HG03097 (cell line): ENCODE data around the gene CHST12.
"Not testable (repeated sequence)": the region's sequence is repeated elsewhere in the genome, so short reads cannot be mapped to it uniquely, and the experiment has no call there.

Experiments
- ATAC-seq: cut with Tn5 transposase; IDR thresholded peaks from one replicate; pipeline ENCODE4 v1.9.1; 2021; ENCODE audit not compliant: unreplicated experiment, low FRiP score

Gene CHST12

DNA sequence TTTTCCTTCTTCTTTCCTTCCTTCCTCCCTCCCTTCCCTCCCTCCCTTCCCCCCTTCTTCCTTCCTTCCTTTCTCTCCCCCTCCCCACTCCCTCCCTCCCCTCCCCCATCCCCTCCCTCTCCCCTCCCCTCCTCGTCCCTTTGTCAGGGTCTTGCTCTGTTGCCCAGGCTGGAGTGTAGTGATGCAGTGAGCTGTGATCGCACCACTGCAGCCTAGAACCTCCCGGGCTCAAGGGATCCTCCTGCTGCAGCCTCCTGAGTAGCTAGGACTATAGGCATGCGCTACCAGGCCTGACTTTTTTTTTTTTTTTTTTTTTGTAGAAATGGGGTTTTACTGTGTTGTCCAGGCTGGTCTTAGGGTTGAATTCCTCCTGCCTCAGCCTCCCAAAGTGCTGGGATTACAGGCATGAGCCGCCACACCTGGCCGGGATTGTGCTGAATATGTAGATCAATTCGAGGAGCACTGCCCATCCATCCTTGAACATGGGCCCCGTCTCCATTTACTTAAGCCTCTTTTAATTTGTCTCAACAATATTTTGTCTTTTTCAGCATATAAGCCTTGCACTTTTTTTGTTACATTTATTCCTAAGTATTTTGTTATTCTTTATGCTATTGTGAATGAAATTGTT is 49.3 kb downstream of the CHST12 start:
- ATAC-seq = no peak

- not testable (repeated sequence) for ATAC-seq
These were observed 50.4 kb downstream of the CHST12 start for GRCh38 chr7:2453849-2454248.

- ATAC-seq = no peak
These were observed 56.3 kb downstream of the CHST12 start for GRCh38 chr7:2459674-2460073.

DNA sequence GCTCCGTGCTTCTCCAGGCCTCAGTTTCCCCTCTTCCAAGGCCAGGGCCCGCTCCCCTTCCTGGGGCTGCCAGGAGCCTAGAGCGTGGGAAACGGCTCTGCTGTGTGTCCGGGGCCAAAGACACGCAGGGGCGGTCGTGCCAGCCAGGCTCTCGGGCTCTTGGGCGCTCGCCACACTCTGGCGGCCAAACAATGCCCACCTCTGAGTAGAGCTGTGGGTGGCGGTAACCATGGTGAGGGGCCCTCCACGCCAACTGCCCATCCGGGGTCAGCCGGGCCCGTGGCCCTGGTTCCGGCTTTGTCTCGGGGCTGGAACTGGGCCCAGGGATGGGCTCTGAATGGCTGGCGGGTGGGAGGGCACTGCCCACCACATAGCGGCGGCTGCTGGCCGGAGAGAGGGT is 56.8 kb downstream of the CHST12 start:
- no peak for ATAC-seq

- ATAC-seq = no peak
These were observed 57.2 kb downstream of the CHST12 start for GRCh38 chr7:2460641-2461040.

DNA sequence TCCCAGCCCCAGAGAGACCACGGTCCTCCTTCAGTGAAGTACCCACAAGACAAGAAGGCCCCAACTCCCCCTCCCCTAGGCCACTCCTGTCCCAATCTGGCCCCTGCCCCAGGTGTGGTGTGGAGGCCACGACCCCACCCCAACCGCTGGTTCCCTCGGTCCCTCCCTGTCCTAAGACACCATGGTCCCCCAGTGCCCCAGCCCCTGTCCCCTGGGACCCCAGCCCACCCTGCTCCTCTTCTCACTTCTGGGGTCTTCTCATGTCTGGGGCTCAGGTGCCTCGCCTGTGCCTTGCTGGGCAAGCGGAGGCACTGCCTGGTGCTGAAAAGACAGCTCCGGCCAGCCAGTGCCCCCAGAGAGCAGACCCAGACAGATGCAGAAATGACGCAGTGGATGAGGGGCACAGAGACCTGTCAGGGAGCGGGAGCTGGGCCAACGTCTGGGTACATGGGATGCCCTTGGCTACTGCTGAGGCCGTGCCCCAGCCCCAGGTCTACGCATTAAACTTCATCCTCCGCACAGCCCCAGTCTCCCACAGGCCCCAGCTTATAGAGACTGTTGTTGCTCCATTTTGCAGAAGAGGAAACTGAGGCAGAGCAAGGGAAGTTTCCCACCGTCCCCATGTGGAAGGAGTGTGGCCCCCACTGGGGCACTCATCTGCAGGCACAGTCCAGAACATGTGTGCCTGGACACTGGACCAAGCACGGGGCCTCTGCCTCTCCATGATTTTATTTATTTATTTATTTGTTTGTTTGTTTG is 58.0 kb downstream of the CHST12 start:
- ATAC-seq = no peak

GRCh38 chr7:2462731-2463130 is 59.3 kb downstream of the CHST12 start:
- ATAC-seq = no peak

GRCh38 chr7:2465928-2466327 is 62.5 kb downstream of the CHST12 start:
- no peak for ATAC-seq

GRCh38 chr7:2466675-2467074 is 63.3 kb downstream of the CHST12 start:
- ATAC-seq = no peak

GRCh38 chr7:2468227-2468626 is 64.8 kb downstream of the CHST12 start:
- ATAC-seq = no peak

DNA sequence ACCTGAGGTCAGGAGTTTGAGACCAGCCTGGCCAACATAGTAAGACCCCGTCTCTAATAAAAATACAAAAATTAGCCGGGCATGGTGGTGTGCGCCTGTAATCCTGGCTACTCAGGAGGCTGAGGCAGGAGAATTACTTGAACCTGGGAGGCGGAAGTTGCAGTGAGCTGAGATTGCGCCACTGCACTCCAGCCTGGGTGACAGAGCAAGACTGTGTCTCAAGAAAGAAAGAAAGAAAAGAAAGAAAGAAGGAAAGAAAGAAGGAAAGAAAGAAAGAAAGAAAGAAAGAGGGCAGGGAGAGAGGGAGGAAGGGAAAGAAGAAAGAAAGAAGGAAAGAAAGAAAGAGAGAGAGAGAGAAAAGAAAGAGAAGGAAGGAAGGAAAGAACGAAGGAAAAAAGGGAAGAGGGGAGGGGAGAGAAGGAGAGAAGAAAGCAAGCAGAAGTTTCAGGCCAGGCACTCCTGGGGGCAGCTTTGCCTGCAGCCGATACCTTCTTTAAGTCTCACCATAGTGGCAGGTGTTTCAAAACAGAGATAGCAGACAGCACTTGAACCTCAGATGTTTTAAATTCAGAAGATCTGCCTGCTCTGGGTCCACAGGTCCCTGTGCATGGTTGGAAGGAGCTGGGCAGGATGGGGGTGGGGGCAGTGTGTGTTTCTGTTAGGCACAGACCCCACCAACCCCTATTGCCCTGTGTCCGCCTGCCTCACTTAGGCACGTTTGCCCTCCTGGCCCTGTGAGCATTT is 66.2 kb downstream of the CHST12 start:
- ATAC-seq = not testable (repeated sequence)

- no peak for ATAC-seq
These were observed 67.0 kb downstream of the CHST12 start for GRCh38 chr7:2470204-2471021.

DNA sequence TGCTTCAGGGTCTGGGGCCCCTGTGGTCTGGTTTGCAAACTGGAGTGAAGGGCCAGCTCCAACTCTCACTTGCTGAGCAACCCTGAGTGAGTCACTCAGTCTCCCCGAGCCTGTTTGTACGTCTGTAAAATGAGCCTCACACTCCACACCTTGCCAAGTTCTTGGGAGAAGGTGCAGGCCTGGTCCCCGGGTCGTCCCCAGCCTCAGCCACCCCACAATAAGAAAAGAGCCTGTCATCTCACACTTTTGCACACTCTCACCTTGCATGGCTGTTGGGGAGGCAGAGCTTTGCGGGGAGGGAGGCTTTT is 67.6 kb downstream of the CHST12 start:
- ATAC-seq = no peak

GRCh38 chr7:2471396-2471795 is 68.0 kb downstream of the CHST12 start:
- ATAC-seq = no peak

GRCh38 chr7:2472739-2473138 is 69.3 kb downstream of the CHST12 start:
- ATAC-seq = no peak

DNA sequence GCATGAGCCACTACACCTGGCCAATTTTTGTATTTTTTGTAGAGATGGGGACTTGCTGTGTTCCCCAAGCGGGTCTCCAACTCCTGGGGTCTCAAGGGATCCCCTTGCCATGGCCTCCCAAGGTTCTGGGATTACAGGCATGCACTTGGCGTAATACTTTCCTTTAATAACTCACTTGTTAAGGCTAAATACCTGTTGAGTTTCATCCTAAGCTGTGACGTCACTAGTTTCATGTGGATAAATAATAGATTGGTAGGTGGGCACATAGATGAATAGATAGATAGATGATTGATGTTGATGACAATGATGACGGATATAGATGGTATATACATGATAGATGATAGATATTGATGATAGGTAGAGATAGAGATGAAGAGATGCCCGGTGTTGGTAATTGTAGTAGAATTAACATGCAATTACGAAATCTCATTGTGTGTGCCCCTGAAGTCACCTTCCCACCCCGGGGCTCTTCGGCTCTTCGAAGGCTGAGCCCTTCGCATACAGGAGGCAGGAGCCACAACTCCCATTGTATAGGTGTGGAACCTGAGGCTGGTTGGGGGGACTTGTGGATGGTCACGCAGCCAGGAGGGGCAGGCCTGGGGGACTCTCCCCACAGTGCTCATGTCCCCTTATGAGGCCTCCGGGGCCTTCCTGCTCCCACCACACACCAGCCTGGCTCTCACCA is 70.2 kb downstream of the CHST12 start:
- ATAC-seq = no peak

DNA sequence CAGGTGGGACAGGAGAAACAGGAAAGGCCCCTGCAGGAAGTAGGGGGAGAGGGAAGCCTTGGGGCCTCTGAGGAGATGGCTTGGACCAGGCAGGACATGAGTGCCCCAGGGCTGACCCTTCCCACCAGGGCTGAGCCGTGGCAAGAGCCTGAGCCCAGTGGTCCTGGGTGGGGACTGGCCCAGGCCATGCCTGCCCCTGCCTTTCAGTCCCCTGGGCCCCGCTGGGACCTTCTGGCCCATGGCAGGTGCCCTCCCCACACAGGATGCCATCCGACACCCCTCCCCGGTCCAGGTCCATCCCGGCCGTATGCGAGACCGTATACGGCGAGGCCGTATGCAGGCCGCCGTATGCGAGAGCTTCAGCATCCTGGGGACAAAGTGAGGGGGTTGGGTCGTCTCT is 70.8 kb downstream of the CHST12 start:
- ATAC-seq = no peak

DNA sequence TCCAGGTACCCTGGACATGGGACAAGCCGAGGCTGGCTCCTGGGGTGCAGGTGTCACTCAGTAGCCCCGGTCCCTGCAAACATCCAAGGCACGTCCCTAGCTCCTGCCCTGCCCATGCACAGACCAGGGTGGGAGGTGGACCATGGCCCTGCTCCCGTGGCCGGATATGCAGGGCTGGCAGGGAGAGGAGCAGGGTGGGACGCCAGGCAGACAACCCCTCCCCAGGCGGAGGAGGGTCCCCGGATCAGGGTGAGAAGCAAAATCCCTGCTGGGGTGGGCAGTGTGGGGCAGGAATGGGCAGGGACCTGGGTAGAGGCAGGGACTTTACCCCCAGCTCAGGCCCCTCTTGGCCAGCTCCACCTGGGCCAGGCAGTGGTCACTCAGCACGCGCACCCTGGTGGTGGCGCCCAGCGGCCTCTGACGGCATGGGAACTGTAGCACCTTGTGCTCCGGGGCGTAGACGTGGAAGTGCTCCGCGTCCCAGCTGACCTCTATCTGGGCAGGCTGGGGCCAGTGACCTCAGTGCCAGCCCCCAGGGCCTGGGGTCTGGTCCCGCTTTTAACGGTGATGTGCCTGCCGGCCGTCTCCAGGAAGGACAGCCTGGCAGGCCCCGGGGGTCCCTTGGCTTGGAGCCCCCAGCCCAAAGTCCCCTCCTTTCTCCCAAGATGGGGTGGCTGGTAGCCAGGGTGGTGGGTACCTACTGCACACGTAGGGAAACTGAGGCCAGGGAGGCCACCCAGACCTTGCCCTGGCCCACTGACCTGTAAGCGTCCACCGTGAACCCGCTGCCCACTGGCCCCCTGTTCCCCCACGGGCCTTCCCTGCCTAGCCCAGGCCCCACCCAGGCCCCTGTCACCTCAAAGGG is 71.6 kb downstream of the CHST12 start:
- ATAC-seq = no peak

DNA sequence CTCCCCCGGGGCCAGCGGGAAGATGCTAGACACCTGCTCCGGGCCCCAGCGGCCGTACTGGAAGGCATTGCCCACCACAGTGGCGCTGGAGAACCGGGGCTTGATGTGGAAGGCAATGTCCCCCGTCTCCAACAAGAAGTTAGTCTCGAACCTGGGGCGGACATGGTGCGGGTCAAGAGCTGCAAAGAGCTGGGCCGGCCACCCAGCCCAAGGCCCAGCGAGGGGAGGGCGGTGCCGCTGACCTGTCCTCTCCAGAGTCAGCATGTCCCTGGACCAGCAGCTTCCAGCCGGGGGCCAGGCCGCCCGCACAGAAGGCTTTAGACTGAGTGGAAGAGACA is 72.2 kb downstream of the CHST12 start:
- ATAC-seq = no peak

- no peak for ATAC-seq
These were observed 72.9 kb downstream of the CHST12 start, which contains the start of gene GRIFIN for GRCh38 chr7:2476298-2476697. TSS of gene GRIFIN (minus strand) at chr7:2476398. CDS start at chr7:2476383, 15 bp downstream.
